HG03045 (cell line): ENCODE results near the gene NADK2.
"Not testable (repeated sequence)": the region's sequence is repeated elsewhere in the genome, so short reads cannot be mapped to it uniquely, and the experiment has no call there.

Experiments used
- ATAC-seq: cut with Tn5 transposase; IDR thresholded peaks from one replicate; pipeline ENCODE4 v1.9.1; 2021; ENCODE audit warnings: mild to moderate bottlenecking, moderate library complexity; ENCODE audit not compliant: unreplicated experiment

Gene NADK2, protein sequence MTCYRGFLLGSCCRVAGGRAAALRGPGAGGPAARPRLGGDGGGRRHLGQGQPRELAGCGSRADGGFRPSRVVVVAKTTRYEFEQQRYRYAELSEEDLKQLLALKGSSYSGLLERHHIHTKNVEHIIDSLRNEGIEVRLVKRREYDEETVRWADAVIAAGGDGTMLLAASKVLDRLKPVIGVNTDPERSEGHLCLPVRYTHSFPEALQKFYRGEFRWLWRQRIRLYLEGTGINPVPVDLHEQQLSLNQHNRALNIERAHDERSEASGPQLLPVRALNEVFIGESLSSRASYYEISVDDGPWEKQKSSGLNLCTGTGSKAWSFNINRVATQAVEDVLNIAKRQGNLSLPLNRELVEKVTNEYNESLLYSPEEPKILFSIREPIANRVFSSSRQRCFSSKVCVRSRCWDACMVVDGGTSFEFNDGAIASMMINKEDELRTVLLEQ

DNA sequence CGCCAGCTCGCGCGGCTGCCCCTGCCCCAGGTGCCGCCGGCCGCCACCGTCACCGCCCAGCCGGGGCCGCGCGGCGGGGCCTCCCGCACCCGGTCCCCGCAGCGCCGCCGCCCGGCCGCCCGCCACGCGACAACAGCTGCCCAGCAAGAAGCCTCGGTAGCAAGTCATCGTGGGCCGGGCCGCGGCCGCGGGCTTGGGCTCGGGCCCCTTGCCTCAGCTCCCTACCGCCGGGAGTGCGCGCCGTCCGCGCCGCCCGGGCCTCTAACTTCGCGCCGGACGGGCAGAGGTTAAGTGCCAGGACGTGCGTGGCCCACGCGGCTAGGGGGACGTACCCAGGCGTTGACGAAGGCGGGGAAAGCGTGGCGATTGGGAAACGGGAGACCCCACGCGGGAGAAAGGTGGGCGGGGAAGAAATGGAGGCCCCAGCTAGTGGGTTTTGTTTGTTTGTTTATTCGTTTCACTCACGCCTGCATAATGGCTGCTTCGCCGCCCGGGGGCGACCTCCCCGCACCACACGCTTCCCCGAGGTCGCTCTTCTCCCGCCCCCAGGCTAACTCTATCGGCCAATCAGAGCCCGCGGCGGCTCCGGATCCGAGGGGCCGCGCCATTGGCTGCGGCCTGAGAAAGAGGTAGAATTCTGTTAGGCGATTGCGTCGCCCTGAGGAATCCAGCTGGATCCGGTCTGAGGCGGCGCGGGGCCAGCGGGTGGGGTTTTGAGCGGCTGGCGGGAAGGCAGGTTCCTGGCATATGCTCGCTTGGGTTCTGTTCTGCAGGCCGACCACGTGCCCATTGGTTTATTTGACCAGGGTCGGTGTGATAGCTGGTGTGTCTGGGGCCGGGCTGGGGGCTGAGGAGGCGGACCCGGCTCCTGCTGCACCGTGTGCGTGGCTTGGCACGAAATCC is at the start of gene NADK2:
NADK2 (minus strand) TSS at position 295 of the 903 bp plus-strand sequence; CDS start at position 168, 127 bp downstream.
- peak; percentile 92 for ATAC-seq

DNA sequence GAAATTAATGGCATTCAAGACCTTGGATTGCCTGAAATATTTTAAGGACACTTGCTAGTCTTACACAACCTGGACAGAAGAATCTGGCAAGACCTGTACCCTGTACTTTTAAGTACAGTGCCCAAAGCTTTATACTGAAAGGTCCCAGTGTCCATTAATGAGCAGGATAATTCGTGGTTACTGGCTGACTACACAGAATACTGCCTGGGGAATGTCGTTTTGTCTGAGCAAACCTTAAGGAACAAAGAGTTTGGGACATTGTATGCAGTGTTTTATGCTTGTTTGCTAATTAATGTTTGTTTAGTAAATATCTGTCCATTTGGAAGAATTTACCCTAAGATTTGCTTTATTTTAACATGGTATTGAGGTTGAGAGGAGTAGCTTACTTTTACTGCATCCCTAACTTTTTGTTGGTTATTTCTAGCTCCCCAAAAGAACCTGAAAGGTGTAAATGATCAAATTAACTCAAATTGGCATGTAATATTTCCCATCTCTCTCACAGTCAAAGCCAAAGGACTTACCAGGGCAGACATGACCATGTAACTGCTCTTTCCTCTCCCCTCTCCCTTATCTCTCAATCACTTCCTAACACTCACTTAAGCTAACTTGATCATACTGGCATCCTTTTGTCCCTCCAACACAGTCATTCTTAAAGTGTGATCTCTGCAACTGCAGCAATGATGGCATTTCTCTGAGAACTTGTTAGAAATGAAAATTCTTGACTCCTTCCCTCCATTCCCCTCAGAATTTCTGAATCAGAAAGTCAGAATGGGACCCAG is 44.3 kb upstream of the NADK2 start:
- ATAC-seq: no peak

DNA sequence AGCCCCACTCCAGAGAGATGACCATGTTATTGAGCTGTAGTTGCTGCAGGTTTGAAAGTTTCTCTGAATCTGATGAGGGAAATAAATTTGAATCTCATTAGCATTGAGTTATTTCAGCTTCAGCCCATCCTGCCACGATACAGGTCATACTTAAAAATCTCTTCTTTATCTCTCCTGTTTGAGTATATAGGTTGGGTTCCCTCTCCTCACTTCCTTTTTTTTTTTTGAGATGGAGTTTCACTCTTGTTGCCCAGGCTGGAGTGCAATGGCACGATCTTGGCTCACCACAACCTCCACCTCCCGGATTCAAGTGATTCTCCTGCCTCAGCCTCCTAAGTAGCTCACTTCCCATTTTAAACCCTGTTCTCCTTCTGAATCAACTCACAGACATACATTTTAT is 42.0 kb upstream of the NADK2 start:
- ATAC-seq: not testable (repeated sequence)

DNA sequence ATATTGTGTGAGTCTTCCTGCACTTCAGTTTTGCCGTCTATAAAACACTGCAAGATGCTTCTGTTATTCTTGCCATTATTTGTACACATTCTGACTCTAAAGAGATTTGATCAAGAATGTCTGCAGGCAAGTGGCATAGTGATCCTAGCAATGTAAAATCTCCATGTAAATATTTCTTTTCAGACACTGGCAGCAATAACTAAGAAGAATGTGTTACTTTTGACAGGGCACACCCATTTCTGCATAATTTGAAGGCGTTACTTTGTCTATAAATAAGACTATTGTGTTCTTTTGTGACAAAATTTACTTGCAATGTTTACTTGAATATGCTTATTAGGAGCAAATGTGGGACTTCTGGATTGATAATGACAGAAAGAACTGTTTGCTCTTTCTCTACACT is 39.9 kb upstream of the NADK2 start:
- no peak for ATAC-seq

DNA sequence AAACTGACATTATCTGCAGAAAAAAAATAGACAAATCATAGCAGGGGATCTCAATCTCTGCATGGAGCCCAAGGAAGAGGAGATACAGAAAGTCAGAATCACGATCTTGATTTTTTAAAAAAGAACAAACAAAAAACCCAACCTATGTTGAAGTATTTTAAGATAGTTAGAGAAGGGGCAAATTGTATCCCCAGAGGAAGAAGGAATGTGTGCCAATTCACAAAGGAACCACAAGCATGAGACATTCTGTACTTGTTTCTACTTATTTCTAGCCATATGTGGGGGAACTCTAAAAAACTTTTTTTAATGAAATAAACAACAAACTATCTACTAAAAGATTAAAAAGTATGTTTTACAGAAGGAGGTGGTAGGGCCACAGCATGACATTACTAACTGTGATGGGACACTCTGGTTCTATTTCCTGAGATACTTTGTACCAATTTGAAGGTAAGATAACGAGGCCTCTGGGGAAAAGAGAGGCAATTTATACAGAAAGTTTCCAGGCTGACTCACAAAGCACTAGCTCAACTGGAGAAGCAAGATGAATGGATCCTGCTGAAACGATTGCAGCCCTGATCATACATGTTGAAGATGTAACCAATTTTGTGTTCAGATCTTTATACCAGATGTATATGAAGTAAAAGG is 37.5 kb upstream of the NADK2 start:
- no peak for ATAC-seq

DNA sequence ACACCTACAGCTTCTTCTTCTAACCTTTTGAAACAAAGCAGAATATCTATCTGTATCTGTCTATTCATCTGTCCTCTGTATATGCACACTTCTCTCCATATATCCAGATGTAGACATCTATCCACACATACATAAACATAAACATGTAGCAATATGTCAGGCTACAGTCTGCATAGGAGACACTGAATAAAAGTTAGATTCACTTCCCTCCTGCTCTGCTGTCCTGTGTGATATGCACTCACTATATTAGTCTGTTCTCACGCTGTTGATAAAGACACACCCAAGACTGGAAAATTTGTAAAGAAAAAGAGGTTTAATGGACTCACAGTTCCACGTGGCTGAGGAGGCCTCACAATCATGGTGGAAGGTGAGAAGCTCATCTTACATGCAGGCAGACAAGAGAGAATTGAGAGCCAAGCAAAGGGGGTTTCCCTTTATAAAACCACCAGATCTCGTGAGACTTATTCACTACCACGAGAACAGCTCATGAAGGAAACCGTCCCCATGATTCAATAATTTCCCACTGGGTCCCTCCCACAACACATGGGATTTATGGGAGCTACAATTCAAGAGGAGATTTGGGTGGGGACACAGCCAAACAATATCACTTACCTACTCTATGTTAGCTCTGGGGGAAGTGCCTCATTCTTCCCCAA is 35.9 kb upstream of the NADK2 start:
- ATAC-seq: no peak

DNA sequence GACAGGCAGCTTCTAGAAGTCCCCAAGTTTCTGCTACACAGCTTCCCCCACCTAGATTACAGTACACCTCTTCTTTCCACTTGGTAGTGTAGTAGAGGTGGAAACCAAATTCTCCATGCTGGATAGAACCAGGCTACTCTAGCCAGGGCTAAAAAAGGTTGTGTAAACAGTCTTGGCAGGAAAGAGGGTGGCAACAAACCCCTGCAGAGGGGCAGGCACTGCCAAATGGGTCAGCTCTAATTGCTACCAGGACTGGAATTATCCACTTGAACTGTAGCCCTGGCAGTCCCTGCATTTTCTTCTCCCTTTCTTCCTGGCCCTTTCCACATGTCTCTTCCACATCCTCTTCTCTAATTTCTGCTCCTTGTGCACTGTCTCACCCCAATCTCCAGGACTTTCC is 35.1 kb upstream of the NADK2 start:
- no peak for ATAC-seq

DNA sequence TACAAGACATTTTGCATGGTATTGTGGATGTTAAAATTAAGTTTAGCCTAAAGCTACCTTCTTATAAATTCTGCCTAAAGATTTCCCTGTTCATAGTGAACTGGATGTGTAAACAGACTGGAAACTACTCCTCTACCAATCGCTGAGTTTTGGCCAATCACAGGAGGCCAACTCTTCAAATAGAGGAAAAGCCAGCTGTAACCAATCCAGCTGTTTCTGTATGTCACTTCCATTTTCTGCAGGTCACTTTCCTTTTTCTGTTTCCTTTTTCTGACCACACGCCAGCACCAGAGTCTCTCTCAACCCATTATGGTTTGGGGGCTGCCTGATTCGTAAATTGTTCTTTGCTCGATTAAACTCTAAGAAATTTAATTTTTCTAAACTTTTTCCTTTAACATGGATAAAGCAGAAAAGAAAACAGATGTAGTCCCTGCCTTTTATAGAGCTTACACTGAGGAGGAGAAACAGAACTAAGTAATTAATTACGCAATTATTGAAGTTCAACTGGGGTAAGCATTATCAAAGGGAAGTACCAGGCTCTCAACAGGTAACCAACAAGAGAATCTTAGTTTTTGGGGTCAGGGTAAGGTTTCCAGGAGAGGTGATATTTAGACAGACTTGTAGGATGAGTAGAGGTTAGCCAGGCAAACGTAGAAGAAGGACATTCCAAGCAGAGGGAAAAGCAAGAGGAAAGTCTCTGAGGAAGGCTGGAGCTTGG is 32.2 kb upstream of the NADK2 start:
- no peak for ATAC-seq

DNA sequence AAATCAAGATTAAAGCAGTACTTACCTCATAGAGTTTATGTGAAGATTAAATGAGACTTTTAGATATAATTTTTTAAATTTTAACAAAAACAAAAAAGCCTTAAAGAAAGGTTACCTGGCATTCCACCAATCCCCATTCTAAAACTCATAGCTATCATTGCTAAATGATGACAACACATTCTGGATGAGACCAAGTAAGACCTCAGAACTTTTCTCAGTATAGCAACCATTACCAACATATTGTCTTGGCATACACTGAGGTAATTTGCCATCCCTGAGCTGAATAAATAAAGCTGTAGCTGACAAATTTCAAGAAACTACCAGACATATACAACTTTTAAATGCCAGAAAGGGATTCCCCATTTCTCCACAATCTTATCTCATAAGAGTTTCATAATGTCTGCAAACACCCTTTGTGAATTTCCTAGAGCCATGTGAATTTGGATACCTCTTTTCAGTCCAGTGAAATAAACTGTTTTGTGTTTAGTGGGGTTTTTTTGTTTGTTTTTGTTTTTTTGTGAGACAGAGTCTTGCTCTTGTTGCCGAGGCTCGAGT is 30.5 kb upstream of the NADK2 start:
- no peak for ATAC-seq

DNA sequence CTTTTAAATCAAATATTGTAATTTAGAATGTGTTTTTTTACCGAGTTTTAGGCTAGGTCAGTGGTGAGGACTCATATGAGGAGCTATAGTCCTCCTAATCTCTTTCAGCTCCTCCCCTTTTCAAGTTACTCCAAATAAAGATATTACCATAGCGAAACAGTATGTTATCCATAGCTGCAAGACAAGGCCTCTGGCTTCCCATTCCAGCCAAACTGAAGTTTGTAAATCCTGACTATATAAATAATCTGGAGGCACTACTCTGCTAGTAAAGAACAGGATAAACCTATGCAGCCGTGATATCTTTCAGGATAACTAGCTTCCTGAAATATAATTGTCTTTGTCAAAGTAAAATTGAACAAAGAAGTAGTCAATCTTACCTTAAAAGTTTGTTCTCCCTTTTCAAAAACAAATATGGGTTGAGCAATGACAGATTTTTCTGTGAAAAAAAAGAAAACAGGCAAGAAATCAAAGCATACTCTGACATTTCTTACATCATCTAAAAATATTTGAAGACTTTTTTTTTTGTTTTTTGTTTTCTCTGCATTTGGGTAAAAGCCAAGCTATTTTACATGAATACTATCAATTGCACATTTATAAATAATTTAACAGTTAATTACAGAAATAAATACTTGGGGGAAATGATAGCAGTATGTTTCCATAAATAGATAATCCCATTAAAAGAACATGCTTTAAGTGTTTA is 29.3 kb upstream of the NADK2 start:
- no peak for ATAC-seq

DNA sequence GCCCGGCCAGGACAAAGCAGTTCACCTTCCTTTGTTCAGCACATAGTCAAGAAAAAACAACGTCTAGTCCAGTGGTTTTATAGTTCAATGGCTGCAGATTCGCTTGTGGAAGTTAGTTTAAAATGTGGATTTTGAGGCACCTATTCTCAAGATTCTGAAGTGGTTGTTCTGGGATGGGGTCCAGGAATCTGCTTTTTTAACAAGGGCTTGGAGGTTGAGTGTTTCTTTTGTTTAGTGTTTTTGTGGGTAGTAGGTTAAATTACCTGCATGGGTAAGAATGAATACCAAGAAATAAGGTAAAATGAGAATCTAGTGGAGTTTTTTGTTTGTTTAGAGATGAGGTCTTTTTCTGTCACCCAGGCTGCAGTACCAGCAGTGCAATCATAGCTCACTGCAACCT is 28.4 kb upstream of the NADK2 start:
- ATAC-seq: no peak

DNA sequence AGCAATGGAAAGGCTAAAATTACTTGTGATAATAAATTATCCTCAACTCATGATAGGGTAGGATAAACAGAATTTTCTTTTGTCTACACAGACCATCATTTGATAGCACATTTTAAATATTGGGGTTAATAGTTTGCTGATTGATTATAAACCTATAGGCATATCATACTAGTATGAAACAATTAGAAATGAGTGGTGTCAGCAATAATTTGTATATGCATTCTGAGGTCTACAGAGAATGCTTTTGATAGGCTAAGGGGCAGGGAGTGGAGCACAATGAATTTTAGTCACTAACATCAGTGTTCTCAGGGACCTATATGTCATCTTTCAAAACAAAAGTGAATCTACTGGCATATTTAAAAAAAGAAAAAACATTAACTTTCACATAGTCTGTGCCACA is 27.8 kb upstream of the NADK2 start:
- ATAC-seq: no peak

DNA sequence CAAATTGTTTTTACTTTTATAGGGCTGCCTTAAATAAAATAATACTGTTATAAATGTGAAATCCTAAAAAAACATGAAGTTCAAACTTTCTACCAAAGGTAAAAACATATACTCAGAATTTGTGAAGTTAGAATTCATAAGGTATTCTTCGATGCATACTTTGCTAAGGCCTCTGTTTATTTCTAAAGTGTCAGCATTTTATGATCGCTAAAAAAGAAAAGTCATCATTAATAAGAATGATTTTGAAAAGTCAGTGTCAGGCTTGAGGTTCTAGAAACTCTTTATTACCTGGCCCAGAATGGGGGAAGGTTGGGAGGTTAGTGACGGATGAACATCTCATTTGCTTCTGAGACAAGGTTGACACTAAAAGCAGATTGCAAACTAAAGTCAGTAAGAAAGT is 26.2 kb upstream of the NADK2 start:
- no peak for ATAC-seq

DNA sequence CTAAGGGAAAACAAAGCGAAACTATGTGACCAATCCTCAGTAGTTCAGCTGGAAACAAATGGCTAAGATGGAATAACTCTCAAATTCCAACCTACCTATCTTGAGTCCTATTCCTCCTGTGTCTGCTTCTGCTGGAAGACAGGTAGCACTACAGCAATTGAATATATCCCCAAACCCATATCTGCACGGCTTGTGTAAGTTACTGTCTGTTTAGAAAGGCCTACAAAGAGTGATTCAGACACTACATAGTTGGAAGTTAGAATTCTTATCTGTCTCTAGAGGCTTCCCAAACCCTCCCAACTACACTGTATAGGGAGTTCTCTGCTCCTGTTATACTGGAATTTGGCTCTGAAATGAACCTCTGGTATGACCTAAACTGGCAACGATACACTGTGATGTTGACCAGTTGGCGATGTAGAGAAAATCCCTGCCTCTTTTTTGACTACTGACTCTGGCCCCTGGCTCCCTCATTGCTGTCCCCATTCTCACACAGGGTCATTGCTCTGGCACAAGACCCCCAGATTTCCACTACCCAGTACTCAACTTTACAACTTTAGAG is 22.6 kb upstream of the NADK2 start:
- ATAC-seq: no peak

DNA sequence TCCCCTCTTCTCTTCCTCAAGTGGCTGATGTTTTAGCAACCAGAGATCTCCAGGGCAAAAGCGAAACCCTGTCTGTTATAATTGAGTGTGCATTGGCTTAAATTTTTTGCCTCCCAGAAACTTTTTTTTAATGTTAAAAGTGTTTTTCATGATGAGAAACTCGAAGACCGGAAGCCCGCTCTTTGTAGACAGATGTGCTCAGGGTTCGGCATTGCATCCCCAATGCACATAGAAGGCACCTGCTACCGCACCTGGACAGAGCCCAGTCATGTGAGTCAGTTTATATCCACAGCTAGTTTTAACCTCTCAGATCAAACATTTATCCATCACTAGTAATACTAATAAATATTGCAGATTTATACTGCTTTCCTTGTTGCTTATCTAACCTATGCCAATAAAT is 19.5 kb upstream of the NADK2 start:
- ATAC-seq: no peak

DNA sequence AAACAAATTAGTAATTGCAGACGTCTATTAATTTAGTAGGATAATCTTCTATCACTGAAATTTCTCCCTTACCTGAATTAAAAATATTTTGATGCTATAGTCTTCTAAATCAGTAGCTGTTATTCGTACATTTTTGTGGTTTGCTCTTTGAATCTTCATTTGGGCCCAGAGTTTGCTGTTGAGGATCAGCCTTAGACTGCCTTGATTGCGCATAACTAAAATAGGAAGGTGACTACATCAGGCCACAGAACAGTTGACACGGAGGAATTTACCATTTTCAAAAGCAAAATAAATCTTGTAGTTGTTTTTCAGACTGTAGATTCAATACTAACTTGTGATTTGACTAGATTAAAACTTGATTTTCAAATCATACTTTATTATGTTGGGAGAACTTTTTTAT is 11.8 kb upstream of the NADK2 start:
- no peak for ATAC-seq

DNA sequence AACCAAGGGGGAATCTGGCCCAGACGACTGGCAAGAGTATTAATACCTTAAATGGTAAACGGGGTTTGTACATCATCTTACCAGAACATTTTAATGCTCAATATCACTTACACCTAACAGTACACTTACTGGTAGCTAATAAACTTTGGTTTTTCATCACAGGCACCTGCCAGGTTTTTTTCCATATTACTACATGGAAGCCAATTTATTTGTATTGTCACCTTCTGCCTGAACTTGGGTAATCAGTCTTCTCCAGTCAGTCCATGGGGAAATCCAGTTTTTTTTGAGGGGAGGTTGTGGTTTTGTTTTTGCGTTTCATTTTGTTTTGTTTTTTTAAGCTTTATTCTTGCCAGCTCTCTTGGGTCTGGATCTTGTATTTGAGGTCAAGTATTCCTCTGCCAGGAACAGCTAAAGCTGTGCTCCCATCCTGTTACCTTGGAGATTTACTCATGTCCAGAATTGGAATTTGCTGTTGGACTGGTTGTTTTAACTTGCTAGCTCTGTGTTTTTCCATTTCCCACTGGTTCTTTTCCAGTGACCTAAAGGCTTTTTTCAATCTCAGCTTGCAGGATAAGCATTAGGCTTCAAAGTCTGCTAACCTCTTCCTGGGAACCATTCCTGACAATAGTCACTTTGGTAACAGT is 11.1 kb upstream of the NADK2 start:
- no peak for ATAC-seq

DNA sequence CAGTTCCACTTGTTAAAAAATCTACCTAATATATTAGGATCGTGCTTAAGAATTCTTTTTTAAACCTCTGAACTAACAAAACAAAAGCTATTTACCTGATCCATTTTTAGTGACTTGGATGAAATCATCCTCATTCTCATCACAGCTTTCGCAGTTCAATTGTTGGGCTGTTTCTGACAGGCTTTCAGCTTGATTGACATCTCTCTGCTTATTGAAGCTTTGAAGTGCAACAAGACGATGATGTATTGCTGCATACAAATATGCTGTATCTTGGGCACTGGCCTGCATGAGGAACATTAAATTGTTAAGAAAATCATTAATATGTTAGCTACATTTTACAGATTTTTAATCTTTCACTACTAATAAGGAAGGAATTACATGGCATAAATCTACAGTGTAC is 9.5 kb upstream of the NADK2 start:
- no peak for ATAC-seq
